IPS-NIHi11 (cell line): Measurements from ENCODE around the gene ADGRG6.

Source experiments
- DNase-seq: peaks from one replicate; pipeline ENCODE4 v3.0.0; 2012; ENCODE audit warnings: mixed read lengths, low spot score

ADGRG6 gene

GRCh38 chr6:142376800-142377496, 75.1 kb downstream of the ADGRG6 start:
- peak; percentile 53 for DNase-seq

DNA sequence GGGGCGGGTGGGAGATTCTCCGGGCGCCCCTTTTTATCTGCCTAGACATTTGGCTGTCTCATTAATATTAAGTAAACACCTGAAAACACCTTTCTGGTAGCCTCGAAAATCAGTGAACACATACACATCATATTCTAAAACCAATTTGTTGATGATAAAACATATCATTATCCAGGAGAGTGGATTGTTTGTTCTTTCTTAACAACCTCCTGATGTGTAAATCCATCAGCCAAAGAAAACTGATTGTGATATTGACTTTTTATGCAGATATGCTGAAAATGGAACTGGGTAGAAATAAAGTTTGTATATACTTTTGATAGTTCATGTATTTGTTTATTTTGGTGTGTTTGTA, 75.7 kb downstream of the ADGRG6 start:
- no peak for DNase-seq

DNA sequence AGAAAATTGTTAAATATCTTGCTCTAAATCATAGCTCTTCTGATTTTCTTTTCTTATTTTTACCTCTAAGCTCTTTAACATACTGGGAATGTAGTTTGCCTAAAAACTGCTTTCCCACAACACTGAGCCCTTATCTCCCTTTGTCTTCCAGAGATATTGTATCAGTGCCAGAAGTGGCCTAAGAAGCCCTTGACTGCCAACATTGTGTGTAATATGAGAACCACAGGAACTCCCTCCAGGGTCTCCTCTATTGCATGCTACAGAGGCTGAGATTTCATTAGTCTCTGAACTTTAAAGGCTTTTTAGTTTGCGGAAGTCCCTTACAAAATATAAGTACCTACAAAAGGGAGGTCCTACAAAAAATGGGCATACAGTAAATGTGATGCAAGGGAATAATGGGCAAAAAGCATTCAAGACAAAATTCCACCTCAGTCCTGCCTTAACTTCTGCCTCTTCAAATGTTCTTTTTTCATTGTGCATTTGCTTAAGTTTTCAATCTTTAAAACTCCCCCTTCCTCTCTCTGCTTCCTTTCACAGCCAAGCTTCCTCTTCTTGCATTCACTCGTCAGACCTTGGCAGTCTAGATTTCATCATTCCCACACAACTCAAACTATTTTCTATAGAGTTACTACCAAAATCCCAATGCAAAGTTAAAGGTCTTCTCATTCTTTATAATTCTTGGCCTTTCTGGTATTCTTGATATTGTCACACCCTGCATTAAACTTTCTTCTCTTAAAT, 76.5 kb downstream of the ADGRG6 start:
- DNase-seq: peak; percentile 30

DNA sequence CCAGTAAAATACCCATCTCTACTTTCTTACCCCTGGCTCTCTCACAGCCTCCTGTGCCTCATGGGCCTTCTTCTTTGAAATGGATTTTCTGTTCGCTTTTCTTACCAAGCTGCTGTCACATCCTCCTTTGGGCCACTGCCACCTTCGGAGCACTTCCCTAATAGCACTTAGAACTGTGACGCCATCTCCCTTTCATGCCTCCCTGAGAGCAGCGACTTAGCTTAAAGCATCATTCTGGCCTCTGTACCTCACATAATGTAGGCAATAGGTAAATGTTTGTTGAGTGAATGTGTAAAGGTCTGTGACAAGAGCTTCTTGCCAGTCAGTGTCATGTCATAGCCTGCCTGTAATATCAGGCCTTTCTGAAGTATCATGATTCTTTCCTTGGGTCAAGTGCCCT, 78.8 kb downstream of the ADGRG6 start:
- DNase-seq: no peak

- no peak for DNase-seq
These were observed 79.4 kb downstream of the ADGRG6 start for GRCh38 chr6:142381181-142381580.

DNA sequence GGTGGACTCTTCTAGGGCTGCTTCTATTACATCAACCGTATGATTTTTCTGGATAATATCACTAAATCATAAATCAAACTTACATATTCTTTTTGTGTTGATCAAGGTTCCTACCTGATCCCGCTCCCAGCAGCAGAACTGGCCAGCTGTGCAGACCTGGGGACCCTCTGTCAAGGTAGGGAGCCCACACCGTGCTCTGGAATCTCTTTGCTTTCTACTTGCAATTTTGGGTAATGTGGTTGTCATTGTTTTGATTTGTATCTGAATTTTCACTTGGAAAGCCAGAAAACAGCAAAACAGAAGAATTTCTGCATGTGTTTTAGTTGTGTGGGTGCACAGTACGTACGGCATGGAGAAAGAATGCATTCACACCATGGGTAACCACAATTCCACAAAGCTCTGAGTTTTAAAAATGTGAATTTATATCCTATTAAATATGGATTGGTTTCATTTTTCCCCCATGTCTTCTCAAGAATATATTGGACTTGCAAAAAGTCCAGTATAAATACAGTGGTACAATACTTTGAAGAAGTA, 80.1 kb downstream of the ADGRG6 start:
- DNase-seq: no peak

- no peak for DNase-seq
These were observed 82.9 kb downstream of the ADGRG6 start for GRCh38 chr6:142384519-142385254.

DNA sequence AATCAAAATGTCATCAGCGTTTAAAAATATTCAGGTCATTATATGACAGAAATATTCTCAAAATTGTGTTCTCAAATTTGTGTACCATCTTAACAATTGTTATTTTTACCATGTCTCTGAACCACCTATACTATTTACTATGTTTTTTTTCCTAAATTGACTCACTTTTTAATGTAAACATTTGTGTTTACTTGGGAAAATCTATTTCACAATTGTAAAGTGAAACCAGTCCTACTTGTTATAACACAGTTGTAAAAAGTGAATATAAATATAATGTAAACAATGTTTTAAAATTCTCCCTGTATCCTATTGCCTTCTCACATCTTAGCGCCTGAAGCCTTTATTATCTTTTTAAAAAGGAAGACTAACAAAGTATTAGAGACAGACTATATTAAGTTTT, 83.5 kb downstream of the ADGRG6 start:
- DNase-seq: no peak

DNA sequence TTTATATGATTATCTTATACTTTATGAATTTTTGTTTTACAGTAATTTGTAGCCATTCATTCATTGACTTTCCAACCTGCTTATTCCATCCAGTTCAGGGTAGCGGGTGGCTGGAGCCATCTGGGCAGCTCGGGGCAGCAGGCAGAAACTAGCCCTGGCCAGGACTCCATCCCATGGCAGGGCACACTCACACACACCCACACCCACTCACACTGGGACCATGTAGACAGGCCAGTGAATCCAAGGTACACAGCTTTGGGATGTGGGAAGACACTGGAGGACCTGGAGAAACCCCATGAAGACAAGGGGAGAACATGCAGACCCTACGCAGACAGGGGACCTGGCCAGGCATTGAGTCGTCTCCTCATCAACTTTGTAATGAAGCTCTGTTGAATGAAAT, 84.8 kb downstream of the ADGRG6 start:
- no peak for DNase-seq

DNA sequence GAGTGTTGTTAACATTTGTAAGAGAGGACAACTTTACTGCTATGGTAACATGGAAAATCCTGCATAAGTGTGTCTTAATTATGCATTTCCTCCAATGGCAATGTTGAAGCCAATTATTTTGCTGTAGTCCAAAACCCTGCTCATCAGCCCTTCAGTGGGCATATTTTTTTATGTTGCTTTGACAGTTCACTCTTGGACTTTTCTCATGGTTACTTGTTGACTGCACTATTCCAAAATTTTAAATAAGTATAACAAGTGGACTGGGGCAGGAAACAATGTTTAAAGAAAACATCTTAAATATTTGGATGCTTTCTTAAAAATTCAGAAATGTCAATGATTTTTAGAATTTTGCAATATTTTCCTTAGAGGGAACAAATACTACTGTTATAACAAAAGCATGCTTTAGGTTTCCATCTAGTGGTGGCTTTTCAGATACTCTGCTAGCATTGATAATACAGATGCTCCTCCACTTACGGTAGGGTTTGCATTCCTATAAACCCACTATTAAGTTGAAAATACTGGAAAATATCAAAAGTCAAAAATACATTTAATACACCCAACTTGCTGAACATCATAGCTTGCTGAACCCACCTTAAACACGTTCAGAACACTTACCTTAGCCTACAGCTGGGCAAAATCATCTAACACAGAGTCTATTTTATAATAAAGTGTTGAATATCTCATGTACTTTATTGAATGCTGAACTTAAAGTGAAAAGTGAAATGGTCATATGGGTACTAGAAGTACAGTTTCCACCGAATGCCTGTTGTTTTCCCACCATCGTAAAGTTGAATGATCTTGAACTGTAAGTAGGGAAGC, 86.4 kb downstream of the ADGRG6 start:
- peak; percentile 30 for DNase-seq

- no peak for DNase-seq
These were observed 93.5 kb downstream of the ADGRG6 start for GRCh38 chr6:142395266-142395665.

- DNase-seq: no peak
These were observed 94.0 kb downstream of the ADGRG6 start for GRCh38 chr6:142395768-142396231.

GRCh38 chr6:142398353-142398752, 96.5 kb downstream of the ADGRG6 start:
- DNase-seq: no peak

- DNase-seq: no peak
These were observed 97.9 kb downstream of the ADGRG6 start for GRCh38 chr6:142399739-142400138.

DNA sequence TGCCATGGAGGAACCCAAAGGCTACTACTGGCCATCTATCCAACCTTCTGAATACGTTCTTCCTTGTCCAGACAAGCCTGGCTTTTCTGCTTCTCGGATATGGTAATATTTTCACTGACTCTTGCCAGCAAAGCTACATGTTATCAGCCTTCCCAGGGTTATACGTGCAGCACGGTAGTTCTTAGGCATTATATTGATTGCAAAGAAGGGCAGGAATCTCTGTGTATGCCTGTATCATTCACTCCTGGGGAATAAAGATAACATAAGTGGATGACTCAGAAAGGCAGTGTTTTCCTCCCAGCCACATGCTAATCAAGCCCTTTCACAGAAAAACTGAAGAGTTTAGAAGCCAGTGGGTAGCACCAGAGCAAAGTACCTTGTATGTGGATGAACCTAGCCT, 98.7 kb downstream of the ADGRG6 start:
- no peak for DNase-seq

- DNase-seq: no peak
These were observed 100.0 kb downstream of the ADGRG6 start for GRCh38 chr6:142401838-142402237.

GRCh38 chr6:142404751-142405150, 102.9 kb downstream of the ADGRG6 start:
- no peak for DNase-seq

DNA sequence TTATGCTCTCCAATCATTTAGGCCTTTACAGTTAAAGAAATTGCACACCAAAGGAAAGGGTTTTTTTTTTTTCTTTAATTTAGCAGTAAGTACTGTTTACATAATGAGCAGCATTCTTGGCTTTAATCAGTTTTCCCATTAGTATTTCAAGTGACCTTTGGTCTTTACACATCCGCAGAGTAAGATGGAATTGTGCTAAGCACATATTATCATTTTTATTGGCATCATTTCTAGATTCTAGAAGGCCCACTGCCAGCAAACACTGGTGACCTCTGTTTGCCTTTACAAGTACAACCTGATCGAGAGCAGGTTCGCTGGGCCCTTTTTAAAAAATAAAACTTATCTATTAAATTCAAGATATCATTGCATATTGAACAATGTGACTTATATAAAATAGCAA, 104.3 kb downstream of the ADGRG6 start:
- no peak for DNase-seq

GRCh38 chr6:142407685-142408273, 106.0 kb downstream of the ADGRG6 start:
- DNase-seq: no peak

DNA sequence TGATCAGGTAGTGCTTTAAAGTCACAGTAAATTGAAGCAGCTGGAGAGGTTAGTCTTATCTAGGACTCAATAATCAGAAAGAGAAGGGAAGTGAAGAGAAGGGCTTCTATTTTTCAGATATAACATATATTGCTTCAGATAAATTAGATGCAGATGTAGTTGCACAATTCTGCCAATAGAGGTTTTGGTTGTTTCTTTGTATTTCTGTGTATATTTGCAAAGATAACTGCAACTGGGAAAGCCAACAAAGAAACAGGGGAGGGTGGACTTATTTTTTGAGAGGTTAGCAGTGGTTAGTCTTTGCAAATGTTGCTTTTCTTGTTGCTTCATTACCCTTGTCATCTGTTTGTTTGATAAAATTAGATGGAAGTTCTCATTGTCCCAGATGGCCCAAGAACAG, 106.6 kb downstream of the ADGRG6 start:
- no peak for DNase-seq

DNA sequence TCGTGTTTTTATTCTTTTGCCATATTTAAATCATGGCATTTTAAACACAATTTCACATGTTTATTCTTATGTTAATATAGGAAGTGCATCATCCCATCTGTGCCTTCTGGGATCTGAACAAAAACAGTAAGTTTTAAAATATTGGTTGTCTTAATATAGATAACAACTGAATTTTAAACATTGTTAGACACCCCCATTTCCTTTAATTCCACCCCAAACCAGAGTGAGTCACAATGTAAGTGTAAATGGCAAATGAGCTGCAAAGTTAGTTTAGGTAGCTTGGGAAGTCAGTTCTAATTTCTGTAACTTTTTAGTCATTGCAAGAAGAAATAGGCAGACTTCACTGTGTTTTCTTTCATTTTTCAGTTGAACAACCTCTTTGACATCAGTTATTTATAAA, 108.0 kb downstream of the ADGRG6 start:
- no peak for DNase-seq

DNA sequence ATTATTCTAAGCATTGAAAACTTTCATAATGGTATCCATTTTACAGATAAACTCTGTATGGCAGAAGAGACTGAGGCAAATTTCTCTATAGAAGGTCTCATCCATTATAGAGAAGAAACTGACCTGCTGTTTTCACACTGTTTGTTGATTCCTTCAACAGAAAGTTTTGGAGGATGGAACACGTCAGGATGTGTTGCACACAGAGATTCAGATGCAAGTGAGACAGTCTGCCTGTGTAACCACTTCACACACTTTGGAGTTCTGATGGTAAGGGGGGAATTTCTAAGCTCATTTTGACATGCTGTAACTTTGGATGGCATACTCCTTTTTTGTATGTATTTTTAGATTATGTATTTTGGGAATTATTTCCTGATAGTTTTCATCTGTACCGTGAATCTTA, 109.3 kb downstream of the ADGRG6 start:
- no peak for DNase-seq
